C4-2B (cell line): ENCODE results near the gene PLET1.

Source experiments
- ZFX ChIP-seq: fragments of 450-650 bp; IDR thresholded peaks from 2 replicates; pipeline ENCODE4 v1.6.1; 2017
- TF ChIP-seq, protein P1 (sequence below): fragments of 450-650 bp; conservative IDR thresholded peaks from 2 replicates; pipeline ENCODE4 v1.5.1; 2017; ENCODE audit warnings: mild to moderate bottlenecking

GRCh38 chr11:112226831-112227401 is 33.7 kb downstream of the PLET1 start:
- TF ChIP-seq, protein P1, sequence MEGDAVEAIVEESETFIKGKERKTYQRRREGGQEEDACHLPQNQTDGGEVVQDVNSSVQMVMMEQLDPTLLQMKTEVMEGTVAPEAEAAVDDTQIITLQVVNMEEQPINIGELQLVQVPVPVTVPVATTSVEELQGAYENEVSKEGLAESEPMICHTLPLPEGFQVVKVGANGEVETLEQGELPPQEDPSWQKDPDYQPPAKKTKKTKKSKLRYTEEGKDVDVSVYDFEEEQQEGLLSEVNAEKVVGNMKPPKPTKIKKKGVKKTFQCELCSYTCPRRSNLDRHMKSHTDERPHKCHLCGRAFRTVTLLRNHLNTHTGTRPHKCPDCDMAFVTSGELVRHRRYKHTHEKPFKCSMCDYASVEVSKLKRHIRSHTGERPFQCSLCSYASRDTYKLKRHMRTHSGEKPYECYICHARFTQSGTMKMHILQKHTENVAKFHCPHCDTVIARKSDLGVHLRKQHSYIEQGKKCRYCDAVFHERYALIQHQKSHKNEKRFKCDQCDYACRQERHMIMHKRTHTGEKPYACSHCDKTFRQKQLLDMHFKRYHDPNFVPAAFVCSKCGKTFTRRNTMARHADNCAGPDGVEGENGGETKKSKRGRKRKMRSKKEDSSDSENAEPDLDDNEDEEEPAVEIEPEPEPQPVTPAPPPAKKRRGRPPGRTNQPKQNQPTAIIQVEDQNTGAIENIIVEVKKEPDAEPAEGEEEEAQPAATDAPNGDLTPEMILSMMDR: no peak; the same call in 1 of the 2 replicates
- no peak for TF ChIP-seq ZFX
